ENCODE measurements around the gene UQCRC1.

DNA sequence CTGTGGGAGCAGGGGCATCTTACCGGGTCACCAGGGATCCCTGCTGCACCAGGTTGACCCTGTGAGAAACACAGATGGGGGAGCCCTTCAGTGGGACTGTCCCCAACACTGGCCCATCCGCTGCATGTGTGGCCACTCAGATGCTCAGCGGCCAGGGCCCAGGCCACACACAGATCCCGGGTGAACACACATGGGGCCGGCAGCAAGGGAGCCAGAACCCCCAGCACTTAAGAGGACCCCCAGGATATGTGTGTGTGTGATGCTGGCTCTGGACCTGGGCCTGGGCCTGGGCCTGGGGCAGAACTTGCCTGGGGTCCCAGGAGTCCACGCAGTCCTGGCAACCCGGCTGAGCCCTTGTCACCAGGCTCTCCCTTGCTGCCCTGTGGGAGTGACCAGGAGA lies 41.0 kb downstream of the UQCRC1 start:
- TF ChIP-seq, protein P1, sequence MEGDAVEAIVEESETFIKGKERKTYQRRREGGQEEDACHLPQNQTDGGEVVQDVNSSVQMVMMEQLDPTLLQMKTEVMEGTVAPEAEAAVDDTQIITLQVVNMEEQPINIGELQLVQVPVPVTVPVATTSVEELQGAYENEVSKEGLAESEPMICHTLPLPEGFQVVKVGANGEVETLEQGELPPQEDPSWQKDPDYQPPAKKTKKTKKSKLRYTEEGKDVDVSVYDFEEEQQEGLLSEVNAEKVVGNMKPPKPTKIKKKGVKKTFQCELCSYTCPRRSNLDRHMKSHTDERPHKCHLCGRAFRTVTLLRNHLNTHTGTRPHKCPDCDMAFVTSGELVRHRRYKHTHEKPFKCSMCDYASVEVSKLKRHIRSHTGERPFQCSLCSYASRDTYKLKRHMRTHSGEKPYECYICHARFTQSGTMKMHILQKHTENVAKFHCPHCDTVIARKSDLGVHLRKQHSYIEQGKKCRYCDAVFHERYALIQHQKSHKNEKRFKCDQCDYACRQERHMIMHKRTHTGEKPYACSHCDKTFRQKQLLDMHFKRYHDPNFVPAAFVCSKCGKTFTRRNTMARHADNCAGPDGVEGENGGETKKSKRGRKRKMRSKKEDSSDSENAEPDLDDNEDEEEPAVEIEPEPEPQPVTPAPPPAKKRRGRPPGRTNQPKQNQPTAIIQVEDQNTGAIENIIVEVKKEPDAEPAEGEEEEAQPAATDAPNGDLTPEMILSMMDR (conservative IDR thresholded peaks at IDR 0.05 in 1 of 2, IDR thresholded peaks at IDR 0.05 in 1 of 2; ENCODE audit: low read depth in 1 of 2, low read length in 2 of 2) = no peak
- TF ChIP-seq EZH2 (IDR thresholded peaks at IDR 0.05; ENCODE audit: low read length, missing control alignments) = no peak
